HFF-Myc (cell line): ENCODE results near the gene LDLRAD3.

Experiments
- DNase-seq: peaks from one replicate; pipeline ENCODE4 v3.0.0-alpha.2; 2011; ENCODE audit warnings: low read depth; ENCODE audit errors: extremely low read depth
- H3K4me3 ChIP-seq: replicated peaks from 2 replicates; pipeline ENCODE4 v1.5.1; 2011; ENCODE audit warnings: low read depth, mild to moderate bottlenecking, control low read depth, low read length
- TF ChIP-seq, protein P1 (sequence below): IDR thresholded peaks from 2 replicates; pipeline ENCODE4 v1.5.1; 2012; ENCODE audit warnings: mild to moderate bottlenecking, low read depth, low read length, control low read depth; ENCODE audit errors: missing control alignments

Gene LDLRAD3

DNA sequence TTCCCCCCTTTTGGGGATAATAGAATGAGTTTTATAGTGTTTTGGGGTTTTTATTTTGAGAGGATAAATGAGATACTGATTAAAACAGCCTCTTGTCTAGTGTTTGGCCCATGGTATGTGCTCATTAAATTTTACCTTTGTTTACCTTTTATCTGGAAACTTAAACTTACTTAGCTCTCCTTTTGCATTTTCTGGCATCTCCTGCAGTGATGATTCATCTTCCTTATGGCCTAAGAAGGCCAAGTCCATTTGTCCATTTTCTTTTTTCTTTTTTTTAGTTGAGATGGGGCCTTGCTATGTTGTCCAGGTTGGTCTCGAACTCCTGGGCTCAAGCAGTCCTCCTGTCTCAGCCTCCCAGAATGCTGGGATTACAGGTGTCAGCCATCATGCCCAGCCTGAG is 189.1 kb downstream of the LDLRAD3 start:
- no peak overlapping the region for H3K4me3 ChIP-seq
- TF ChIP-seq, protein P1, sequence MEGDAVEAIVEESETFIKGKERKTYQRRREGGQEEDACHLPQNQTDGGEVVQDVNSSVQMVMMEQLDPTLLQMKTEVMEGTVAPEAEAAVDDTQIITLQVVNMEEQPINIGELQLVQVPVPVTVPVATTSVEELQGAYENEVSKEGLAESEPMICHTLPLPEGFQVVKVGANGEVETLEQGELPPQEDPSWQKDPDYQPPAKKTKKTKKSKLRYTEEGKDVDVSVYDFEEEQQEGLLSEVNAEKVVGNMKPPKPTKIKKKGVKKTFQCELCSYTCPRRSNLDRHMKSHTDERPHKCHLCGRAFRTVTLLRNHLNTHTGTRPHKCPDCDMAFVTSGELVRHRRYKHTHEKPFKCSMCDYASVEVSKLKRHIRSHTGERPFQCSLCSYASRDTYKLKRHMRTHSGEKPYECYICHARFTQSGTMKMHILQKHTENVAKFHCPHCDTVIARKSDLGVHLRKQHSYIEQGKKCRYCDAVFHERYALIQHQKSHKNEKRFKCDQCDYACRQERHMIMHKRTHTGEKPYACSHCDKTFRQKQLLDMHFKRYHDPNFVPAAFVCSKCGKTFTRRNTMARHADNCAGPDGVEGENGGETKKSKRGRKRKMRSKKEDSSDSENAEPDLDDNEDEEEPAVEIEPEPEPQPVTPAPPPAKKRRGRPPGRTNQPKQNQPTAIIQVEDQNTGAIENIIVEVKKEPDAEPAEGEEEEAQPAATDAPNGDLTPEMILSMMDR, result no peak
- no peak for DNase-seq

DNA sequence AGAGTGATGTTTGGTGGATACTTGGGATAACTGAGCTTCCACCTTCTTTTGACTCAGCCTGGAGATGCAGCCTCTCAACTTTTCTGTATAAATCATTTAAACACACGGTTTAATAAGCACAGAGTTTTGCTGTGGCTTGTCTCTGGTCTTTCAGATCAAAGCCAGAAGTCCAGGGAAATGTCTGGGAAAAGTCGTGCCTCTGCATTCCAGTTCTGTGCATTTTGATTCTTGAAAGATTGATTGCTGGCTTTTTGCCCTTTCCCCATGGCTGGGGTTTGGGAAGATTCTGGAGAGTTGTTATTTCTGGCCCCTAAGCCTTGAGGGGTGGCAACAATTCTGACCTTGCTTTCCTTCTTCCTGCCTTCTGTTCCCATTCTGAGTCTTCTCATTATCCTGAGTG is 191.2 kb downstream of the LDLRAD3 start:
- H3K4me3 ChIP-seq, result no peak overlapping the region
- TF ChIP-seq, protein P1, result no peak
- DNase-seq, result no peak

DNA sequence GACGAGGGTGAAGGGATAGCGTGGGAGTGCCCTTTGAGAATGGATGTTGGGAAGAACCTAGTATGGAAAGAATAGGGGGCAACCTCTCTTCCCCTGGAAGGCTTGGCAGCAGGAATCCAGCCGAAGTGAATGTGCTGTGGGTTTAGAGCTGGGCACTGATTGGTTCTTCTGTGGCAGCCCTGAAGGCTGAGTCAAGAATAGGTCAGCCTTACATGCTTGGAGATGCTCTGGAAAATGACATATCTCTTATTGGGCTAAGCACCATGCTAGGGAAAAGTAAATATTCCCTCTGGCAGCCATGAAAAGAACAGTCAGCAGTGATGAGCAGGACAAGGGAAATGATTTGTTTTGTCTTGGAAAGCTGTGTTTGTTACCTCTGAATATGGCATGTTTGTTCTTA is 195.9 kb downstream of the LDLRAD3 start:
- no peak overlapping the region for H3K4me3 ChIP-seq
- TF ChIP-seq, protein P1, result no peak
- no peak for DNase-seq

DNA sequence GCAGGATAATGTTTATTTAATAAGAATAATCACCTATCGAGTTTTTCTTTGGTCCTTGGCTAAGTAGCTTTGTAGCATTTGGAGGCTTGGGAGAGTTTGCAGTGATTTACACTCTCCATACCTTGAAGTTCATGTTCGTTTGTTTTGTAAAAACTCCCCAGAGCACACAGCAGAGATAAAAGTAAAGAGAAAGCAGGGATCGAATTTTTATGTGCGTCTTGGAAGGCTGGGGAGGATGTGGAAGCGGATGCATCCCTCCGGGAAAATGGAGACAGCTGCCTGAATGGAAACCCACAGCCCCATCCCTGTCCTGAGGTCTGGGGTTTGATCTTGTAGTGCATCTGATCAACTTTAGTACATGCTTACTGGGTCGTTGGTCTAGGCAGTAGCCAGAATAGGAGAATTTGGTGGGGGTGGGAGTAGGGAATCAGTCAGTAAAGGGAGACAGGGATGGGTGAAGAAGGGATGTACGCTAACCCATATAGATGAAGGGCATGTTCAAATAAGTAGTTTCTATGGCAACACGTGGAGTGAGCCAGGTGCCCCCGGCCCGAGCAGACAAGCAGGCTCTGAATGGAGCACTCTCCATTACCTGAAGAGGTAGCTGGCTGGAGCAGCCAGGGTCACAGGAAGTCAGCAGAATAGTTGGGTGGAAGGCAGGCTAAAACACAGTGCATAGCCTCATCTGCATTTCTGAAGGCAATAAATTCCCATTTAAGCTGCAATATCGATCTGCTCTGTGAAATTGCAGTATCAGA is 197.5 kb downstream of the LDLRAD3 start:
- TF ChIP-seq, protein P1, result no peak
- no peak overlapping the region for H3K4me3 ChIP-seq
- DNase-seq, result no peak

DNA sequence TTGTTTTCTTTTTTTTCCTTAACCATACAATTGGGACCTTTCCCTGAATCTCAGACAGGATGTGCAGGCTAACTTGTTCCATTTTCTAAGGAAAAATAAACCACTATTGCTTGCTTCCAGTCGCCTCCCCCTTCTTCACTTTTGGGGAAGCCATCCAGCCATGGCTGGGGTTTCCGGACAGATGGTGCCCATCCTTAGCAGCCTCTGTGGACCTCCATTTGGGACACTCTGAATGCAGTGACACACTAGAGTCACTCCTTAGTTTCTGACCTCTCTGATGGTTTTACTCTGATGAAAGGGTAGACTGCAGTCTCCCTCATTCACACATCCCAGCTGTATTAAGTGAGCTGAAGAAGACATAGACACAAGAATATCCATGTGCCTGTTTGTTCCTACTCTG is 198.1 kb downstream of the LDLRAD3 start:
- DNase-seq, result no peak
- H3K4me3 ChIP-seq, result no peak overlapping the region
- TF ChIP-seq, protein P1, result no peak

DNA sequence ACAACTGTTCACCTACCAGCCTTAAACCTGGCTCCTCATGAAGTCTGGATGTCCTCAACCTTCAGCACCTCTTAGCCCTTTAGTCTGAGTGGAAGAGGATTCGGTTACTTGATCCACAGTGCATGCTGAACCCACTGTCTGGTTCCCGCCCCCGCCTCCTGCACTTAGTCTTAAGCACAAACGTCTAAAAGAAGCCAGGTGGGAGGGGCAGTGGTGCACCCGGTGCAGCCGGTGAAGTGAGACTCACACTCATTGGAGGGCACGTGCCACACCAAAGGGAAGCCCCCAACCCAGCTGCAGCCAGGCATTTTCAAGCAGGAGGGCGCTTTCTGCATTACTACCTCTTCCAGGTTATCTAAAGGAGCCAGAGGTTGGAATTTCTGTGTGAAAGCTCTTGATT is 198.6 kb downstream of the LDLRAD3 start:
- no peak overlapping the region for H3K4me3 ChIP-seq
- TF ChIP-seq, protein P1, result no peak
- DNase-seq, result no peak

DNA sequence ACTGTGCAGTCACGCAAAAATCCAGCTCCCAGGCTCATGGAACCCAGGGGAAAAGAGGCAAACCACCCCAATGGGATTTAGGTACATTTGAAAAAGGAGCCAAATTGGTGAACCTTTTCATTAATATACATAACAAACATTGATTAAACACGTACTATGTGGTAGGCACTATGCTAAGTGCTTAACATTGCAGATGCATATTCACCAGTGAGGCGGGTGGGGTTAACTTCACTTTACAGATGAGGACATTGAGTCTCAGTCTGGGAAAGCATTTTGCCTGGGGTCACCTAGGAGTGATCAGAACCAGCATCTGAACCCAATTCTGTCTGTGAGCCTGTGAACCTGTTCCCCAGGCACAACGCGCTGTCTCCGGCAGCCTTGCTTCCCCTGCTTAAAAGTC is 199.0 kb downstream of the LDLRAD3 start:
- H3K4me3 ChIP-seq, result no peak overlapping the region
- TF ChIP-seq, protein P1, result no peak
- DNase-seq, result no peak
